ENCODE data around the gene C1orf232. TPM values are rescaled to one million over a fixed set of nuclear protein-coding genes. Genes with fewer than 3 reads are reported as not detected.

C1orf232 gene
- total RNA-seq, 1 experiment from 2014 or later, result not detected

DNA sequence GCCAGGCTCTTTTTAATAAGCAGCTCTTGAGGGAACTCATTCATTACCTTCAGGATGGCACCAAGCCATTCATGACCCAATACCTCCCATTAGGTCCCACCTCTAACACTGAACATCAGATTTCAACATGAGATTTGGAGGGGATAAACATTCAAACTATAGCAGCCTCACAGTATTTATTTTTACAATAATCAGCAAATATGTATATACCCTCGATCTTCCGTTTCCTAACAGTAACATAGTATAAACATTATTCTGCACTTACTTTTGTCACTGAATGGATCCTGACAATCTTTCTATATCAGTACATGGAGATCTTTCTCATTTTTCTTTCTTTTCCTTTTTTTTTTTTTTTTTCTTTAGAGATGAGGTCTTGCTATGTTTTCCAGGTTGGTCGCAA is 27.0 kb upstream of the C1orf232 start:
- CTCF ChIA-PET, result no interaction called here
- Histone ChIP-seq H3K4me1 (ENCODE audit: insufficient read depth, low read length, poor library complexity, severe bottlenecking) (no peaks in the 10 kb centered on the region), H3K27ac (ENCODE audit: low read depth, low read length, poor library complexity, severe bottlenecking) (no peak overlapping the region)

DNA sequence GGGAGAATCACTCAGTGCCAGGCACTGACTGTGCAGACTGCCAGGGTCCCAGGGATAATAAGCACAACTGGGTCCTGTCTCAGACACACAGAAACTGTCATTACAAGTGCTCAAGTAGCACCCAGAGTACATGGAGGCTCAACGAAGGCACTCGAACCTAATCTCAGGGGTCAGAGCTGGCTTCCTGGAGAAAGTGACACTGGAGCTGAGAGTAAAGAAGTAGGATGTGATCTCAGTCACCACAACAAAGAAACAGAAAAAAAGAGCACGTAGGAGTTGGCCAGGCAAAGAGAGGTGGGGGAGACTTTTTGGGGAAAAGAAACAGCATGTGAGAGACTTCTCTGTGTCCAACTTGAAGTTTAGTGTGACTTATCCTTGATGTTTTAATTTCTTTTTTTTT is 23.0 kb upstream of the C1orf232 start:
- Histone ChIP-seq H3K27me3 (replicated peaks; ENCODE audit: insufficient read depth, low read depth, low read length, poor library complexity) (no peaks in the 10 kb centered on the region), H3K4me1 (ENCODE audit: insufficient read depth, low read length, poor library complexity, severe bottlenecking) (no peaks in the 10 kb centered on the region), H3K4me3 (ENCODE audit: low read depth, low read length, poor library complexity, severe bottlenecking) (no peak overlapping the region), H3K9me3 (ENCODE audit: low read depth, low read length, poor library complexity, severe bottlenecking) (no peaks in the 10 kb centered on the region), H3K27ac (ENCODE audit: low read depth, low read length, poor library complexity, severe bottlenecking) (no peak overlapping the region), H3K36me3 (ENCODE audit: insufficient read depth, low read length, poor library complexity, severe bottlenecking) (no peaks in the 10 kb centered on the region)
- TF ChIP-seq, protein P1, sequence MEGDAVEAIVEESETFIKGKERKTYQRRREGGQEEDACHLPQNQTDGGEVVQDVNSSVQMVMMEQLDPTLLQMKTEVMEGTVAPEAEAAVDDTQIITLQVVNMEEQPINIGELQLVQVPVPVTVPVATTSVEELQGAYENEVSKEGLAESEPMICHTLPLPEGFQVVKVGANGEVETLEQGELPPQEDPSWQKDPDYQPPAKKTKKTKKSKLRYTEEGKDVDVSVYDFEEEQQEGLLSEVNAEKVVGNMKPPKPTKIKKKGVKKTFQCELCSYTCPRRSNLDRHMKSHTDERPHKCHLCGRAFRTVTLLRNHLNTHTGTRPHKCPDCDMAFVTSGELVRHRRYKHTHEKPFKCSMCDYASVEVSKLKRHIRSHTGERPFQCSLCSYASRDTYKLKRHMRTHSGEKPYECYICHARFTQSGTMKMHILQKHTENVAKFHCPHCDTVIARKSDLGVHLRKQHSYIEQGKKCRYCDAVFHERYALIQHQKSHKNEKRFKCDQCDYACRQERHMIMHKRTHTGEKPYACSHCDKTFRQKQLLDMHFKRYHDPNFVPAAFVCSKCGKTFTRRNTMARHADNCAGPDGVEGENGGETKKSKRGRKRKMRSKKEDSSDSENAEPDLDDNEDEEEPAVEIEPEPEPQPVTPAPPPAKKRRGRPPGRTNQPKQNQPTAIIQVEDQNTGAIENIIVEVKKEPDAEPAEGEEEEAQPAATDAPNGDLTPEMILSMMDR (conservative IDR thresholded peaks at IDR 0.05; ENCODE audit: low read depth, low read length), result no peak
- no peak for TF ChIP-seq EZH2 (IDR thresholded peaks at IDR 0.05; ENCODE audit: borderline replicate concordance, low read depth, low read length, poor library complexity, severe bottlenecking)
- POLR2A ChIA-PET (ENCODE audit: low non-redundant PET), result no interaction called here
- DNase-seq (ENCODE audit: low spot score), result no peak
- intact Hi-C loops (cut with micrococcal nuclease; ENCODE audit: unreplicated experiment), result no loop called here
- CTCF ChIA-PET, result interaction anchor here (0.7 kb wide), 1 partner anchor 13 kb away, joined by 4 read pairs; no protein-coding TSS in a partner anchor
- BruUV-seq (replicated peaks), result no TSS peak

More for the DNA sequence above, 27.0 kb upstream of the C1orf232 start:
- H3K36me3 ChIP-seq (ENCODE audit: insufficient read depth, low read length, poor library complexity, severe bottlenecking), result no peaks in the 10 kb centered on the region
- H3K4me3 ChIP-seq (ENCODE audit: low read depth, low read length, poor library complexity, severe bottlenecking), result no peak overlapping the region
- no TSS peak for BruUV-seq (replicated peaks)
- intact Hi-C loops (cut with micrococcal nuclease; ENCODE audit: unreplicated experiment), result no loop called here
- DNase-seq (ENCODE audit: low spot score), result no peak
- TF ChIP-seq, protein P1 (conservative IDR thresholded peaks at IDR 0.05; ENCODE audit: low read depth, low read length), result no peak
- TF ChIP-seq EZH2 (IDR thresholded peaks at IDR 0.05; ENCODE audit: borderline replicate concordance, low read depth, low read length, poor library complexity, severe bottlenecking), result no peak
- no peaks in the 10 kb centered on the region for H3K27me3 ChIP-seq (replicated peaks; ENCODE audit: insufficient read depth, low read depth, low read length, poor library complexity)
- POLR2A ChIA-PET (ENCODE audit: low non-redundant PET), result no interaction called here
- no peaks in the 10 kb centered on the region for H3K9me3 ChIP-seq (ENCODE audit: low read depth, low read length, poor library complexity, severe bottlenecking)

DNA sequence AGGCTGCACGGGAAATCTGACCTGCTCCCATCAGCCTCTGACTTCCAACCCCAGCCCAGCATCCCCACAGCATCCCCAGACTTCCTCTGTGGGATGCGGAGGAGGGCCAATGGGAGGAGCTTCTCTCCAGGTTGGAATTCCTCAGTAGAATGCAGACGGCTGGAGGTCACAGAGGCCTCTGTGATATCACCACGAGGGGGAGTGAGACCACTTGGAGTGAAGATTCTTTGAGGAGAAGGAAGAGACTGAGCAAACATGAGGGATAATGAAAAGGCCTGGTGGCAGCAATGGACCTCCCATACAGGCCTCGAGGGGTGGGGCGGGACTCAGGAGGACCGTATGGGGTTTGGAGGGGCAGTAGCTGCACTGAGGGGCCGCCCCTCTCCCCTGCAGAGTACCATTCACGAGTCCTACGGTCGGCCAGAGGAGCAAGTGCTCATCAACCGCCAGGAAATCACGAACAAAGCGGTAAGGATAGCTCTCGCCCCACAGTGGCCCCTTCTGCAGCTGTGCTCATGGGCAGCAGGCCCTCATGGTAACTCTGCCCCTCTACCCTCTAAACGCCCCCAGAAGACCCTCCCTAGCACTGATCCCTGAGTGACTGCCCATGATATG is 21.7 kb upstream of the C1orf232 start, which contains the start of gene CATSPER4:
Gene CATSPER4 (plus strand): TSS at position 230 of the 615 bp plus-strand sequence. CDS start 26 bp downstream, at position 256.
- BruUV-seq (replicated peaks), result no TSS peak
- CTCF ChIA-PET, result interaction anchor here (0.6 to 1.0 kb wide), 3 partner anchors 19 to 131 kb away, joined by 3 to 4 read pairs (median 4); partner anchors contain the start of gene CEP85
- TF ChIP-seq EZH2 (IDR thresholded peaks at IDR 0.05; ENCODE audit: borderline replicate concordance, low read depth, low read length, poor library complexity, severe bottlenecking), result no peak
- TF ChIP-seq, protein P1 (conservative IDR thresholded peaks at IDR 0.05; ENCODE audit: low read depth, low read length), result peak; percentile 31
- no peaks in the 10 kb centered on the region for H3K27me3 ChIP-seq (replicated peaks; ENCODE audit: insufficient read depth, low read depth, low read length, poor library complexity)
- H3K4me3 ChIP-seq (ENCODE audit: low read depth, low read length, poor library complexity, severe bottlenecking), result no peak within 1 kb of the TSS
- intact Hi-C loops (cut with micrococcal nuclease; ENCODE audit: unreplicated experiment), result no loop called here
- H3K36me3 ChIP-seq (ENCODE audit: insufficient read depth, low read length, poor library complexity, severe bottlenecking), result no peaks in the 10 kb centered on the region
- H3K9me3 ChIP-seq (ENCODE audit: low read depth, low read length, poor library complexity, severe bottlenecking), result no peaks in the 10 kb centered on the region
- POLR2A ChIA-PET (ENCODE audit: low non-redundant PET), result no interaction called here
- no peak within 1 kb of the TSS for H3K27ac ChIP-seq (ENCODE audit: low read depth, low read length, poor library complexity, severe bottlenecking)
- H3K4me1 ChIP-seq (ENCODE audit: insufficient read depth, low read length, poor library complexity, severe bottlenecking), result no peaks in the 10 kb centered on the region
- peak; percentile 45 for DNase-seq (ENCODE audit: low spot score)

Measured in A673 (cell line).